GM12878 (cell line): ENCODE data around the gene LPAR3. TPM values are rescaled to one million over a fixed set of nuclear protein-coding genes. Genes with fewer than 3 reads are reported as not detected.

ENCODE experiments used
- ATAC-seq: fragments of 200-7000 bp; cut with Tn5 transposase; 3 replicates; pipeline ENCODE4 v1.9.1; 2020; ENCODE audit warnings: mild to moderate bottlenecking, moderate library complexity
- BruUV-seq: library from RNA; stranded (reverse); fragments of 400-500 nt; replicated peaks from 2 replicates; lab custom pipeline; 2021; lab: Mats Ljungman, UMichigan
- CTCF ChIA-PET: fragments of 300-600 bp; sonication (Branson Sonifier 250); formaldehyde crosslinking; extraction: SDS; loops from one replicate; lab custom pipeline; 2021; ENCODE audit warnings: inconsistent platforms; lab: Yijun Ruan, JAX
- POLR2A ChIA-PET: fragments of 350-600 bp; formaldehyde crosslinking; extraction: SDS; loops from one replicate; lab custom pipeline; 2021; ENCODE audit warnings: inconsistent platforms; lab: Charles Lee
- RAD21 ChIA-PET: fragments of 300-600 bp; sonication (Branson Sonifier 250); formaldehyde crosslinking; loops from one replicate; lab custom pipeline; 2023; ENCODE audit warnings: antibody characterized with exemption; ENCODE audit not compliant: unreplicated experiment; lab: Charles Lee
- SMC1A ChIA-PET: fragments of 300-600 bp; sonication (Branson Sonifier 250); formaldehyde crosslinking; loops from one replicate; lab custom pipeline; 2023; ENCODE audit not compliant: unreplicated experiment, uncharacterized antibody; lab: Charles Lee
- DNase-seq: peaks from one replicate; pipeline ENCODE4 v3.0.0-alpha.2; 2011; ENCODE audit warnings: low read depth, low spot score
- FAIRE-seq: peaks from 3 replicates; lab custom pipeline; 2011; peaks lifted over from hg19 to GRCh38; lab: Jason Lieb, UNC
- H2AFZ ChIP-seq: 2 replicates; pipeline ENCODE4 v1.6.0; 2011; ENCODE audit warnings: low read depth, low read length, control low read depth; ENCODE audit not compliant: control insufficient read depth
- H3K27ac ChIP-seq: 2 replicates; pipeline ENCODE4 v1.5.1; 2011; ENCODE audit warnings: control low read depth; ENCODE audit not compliant: control insufficient read depth, insufficient read depth
- H3K27me3 ChIP-seq, 2 experiments: replicated peaks in 1 of 2; 2 replicates each; pipeline versions ENCODE4 v1.6.0 to v1.6.1; 2011; ENCODE audit warnings: low read length in 1 of 2; ENCODE audit not compliant: control insufficient read depth in 2 of 2, insufficient read depth in 2 of 2
- H3K36me3 ChIP-seq, 2 experiments: 2 replicates each; pipeline ENCODE4 v1.5.1; 2011; ENCODE audit warnings: low read length in 1 of 2; ENCODE audit not compliant: control insufficient read depth in 2 of 2, insufficient read depth in 2 of 2
- H3K4me1 ChIP-seq: 2 replicates; pipeline ENCODE4 v1.6.1; 2011; ENCODE audit warnings: mild to moderate bottlenecking, low read length, moderate library complexity, mixed read lengths; ENCODE audit not compliant: control insufficient read depth, insufficient read depth
- H3K4me2 ChIP-seq: 2 replicates; pipeline ENCODE4 v1.6.0; 2011; ENCODE audit warnings: control low read depth; ENCODE audit not compliant: control insufficient read depth, insufficient read depth
- H3K4me3 ChIP-seq: fragments of 200-600 bp; sonication (generic); 2 replicates; pipeline ENCODE4 v1.5.1; 2016
- H3K79me2 ChIP-seq: 2 replicates; pipeline ENCODE4 v1.6.0; 2011; ENCODE audit warnings: low read length; ENCODE audit not compliant: control insufficient read depth, insufficient read depth
- H3K9ac ChIP-seq: 2 replicates; pipeline ENCODE4 v1.8.0; 2011; ENCODE audit warnings: low read length, control low read depth, mixed read lengths; ENCODE audit not compliant: control insufficient read depth, insufficient read depth
- H3K9me3 ChIP-seq: replicated peaks from 3 replicates; pipeline ENCODE4 v1.5.1; 2011; ENCODE audit warnings: mild to moderate bottlenecking, low read length; ENCODE audit not compliant: control insufficient read depth, insufficient read depth
- H4K20me1 ChIP-seq: 2 replicates; pipeline ENCODE4 v1.6.0; 2011; ENCODE audit not compliant: control insufficient read depth, insufficient read depth
- EP300 ChIP-seq, 2 experiments: fragments of 150-350 bp in 1 of 2; IDR thresholded peaks; 2 replicates each; pipeline ENCODE4 v1.6.1; 2011 to 2012; ENCODE audit warnings: low read depth in 2 of 2, low read length in 2 of 2, borderline replicate concordance in 1 of 2, improper control_type of control experiment in 1 of 2, inconsistent platforms in 1 of 2; ENCODE audit not compliant: control insufficient read depth in 1 of 2
- POLR2AphosphoS5 ChIP-seq: IDR thresholded peaks from 2 replicates; pipeline ENCODE4 v1.6.1; 2011; ENCODE audit warnings: mild to moderate bottlenecking, low read length, inconsistent platforms
- WGBS: methylation state at CpG from one replicate; pipeline ENCODE4 v1.1.6; 2016; ENCODE audit warnings: low lambda C conversion rate; ENCODE audit not compliant: insufficient replicate concordance, insufficient coverage; ENCODE audit errors: missing lambda C conversion rate; 5-methylcytosine and 5-hydroxymethylcytosine counted together
- in situ Hi-C: fragments of 300-500 bp; cut with MboI; formaldehyde crosslinking; loops from 9 replicates; pipeline ENCODE4 v1.14.3; 2018; ENCODE audit warnings: mixed read lengths
- intact Hi-C: fragments of 100-400 bp; cut with micrococcal nuclease; formaldehyde crosslinking; loops from one replicate; pipeline ENCODE4 v1.14.2; 2022; ENCODE audit not compliant: unreplicated experiment
- polyA plus RNA-seq, 11 experiments: library from polyadenylated mRNA; depleted of rRNA in 4 of 11; unstranded in 6 of 11; stranded (reverse) in 5 of 11; fragments of >200 nt; fragmentation: Nextera tagmentation in 4 of 11; fragmentation: Illumina TruSeq in 1 of 11; extraction: Ambion mirVana in 4 of 11; extraction: Trizol in 1 of 11; gene quantifications; 1 replicate in 1 of 11; 2 replicates in 10 of 11; pipeline versions ENCODE4 v1.2.1 to v1.2.3, GENCODE V29; 2011 to 2016; ENCODE audit warnings: inconsistent platforms in 2 of 11, missing spikeins in 2 of 11, low read depth in 1 of 11
- total RNA-seq, 4 experiments: library from RNA; depleted of rRNA in 3 of 4; stranded (reverse); fragments of >200 nt in 3 of 4; fragmentation: Illumina TruSeq in 1 of 4; extraction: Trizol in 1 of 4; gene quantifications; 2 replicates each; pipeline versions ENCODE4 v1.2.1 to v1.2.3, GENCODE V29; 2013 to 2021
- TF ChIP-seq, protein P1 (sequence below): fragments of 450-650 bp; IDR thresholded peaks from 2 replicates; pipeline ENCODE4 v1.6.1; 2017; ENCODE audit warnings: mild to moderate bottlenecking

LPAR3 gene
- total and polyA plus RNA-seq, 10 of the 15 experiments (the other 5 are each of a cell fraction or from before 2014, with no cell fraction given): 0.03 to 0.31 (median 0.09) TPM; not detected in 3

DNA sequence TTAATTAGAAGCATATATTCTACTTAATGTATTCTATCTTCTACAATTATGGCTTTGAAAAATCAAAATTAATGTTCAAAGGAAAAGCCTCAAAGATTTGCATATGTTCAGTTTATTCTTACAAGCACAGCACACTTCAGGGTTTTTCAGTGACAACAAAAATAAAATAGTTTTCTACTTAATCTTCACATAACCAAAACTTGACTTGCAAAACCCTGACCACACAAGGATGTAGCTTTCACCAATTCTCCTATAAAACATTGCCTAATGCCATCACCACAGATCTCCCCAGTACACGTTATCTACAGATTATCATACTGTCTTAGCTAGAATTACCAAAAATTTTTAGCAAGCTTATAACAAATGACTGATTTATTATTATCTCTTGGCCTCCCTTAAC lies 23.3 kb downstream of the LPAR3 start:
- ChIA-PET POLR2A (no interaction called here), CTCF (interaction anchor here (0.9 kb wide), 1 partner anchor 87 kb away, joined by 3 read pairs; no protein-coding TSS in a partner anchor), RAD21 (interaction anchor here (1.0 kb wide), 1 partner anchor 8 kb away, joined by 4 read pairs; no protein-coding TSS in a partner anchor), SMC1A (interaction anchor here (0.5 to 1.7 kb wide), 4 partner anchors 9 to 325 kb away, joined by 3 to 4 read pairs (median 3); no protein-coding TSS in a partner anchor)
- no peak overlapping the region for H3K9ac ChIP-seq
- TF ChIP-seq EP300 (IDR thresholded peaks at IDR 0.05; ENCODE audit: borderline replicate concordance in 1 of 2, control insufficient read depth in 1 of 2, low read depth in 2 of 2, low read length in 2 of 2) (no peak), POLR2AphosphoS5 (no peak)
- TF ChIP-seq, protein P1, sequence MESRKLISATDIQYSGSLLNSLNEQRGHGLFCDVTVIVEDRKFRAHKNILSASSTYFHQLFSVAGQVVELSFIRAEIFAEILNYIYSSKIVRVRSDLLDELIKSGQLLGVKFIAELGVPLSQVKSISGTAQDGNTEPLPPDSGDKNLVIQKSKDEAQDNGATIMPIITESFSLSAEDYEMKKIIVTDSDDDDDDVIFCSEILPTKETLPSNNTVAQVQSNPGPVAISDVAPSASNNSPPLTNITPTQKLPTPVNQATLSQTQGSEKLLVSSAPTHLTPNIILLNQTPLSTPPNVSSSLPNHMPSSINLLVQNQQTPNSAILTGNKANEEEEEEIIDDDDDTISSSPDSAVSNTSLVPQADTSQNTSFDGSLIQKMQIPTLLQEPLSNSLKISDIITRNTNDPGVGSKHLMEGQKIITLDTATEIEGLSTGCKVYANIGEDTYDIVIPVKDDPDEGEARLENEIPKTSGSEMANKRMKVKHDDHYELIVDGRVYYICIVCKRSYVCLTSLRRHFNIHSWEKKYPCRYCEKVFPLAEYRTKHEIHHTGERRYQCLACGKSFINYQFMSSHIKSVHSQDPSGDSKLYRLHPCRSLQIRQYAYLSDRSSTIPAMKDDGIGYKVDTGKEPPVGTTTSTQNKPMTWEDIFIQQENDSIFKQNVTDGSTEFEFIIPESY: no peak
- WGBS: 0% methylated on average over 1 of the region's 1 CpG
- no peaks in the 10 kb centered on the region for H4K20me1 ChIP-seq
- ATAC-seq (no peak), DNase-seq (no peak), FAIRE-seq (no peak)
- no peak overlapping the region for H3K4me3 ChIP-seq
- no peaks in the 10 kb centered on the region; the same call in 1 of the 3 replicates for H3K9me3 ChIP-seq
- no peaks in the 10 kb centered on the region for H3K36me3 ChIP-seq
- no peak overlapping the region for H3K4me2 ChIP-seq
- intact Hi-C loops (no loop called here), in situ Hi-C loops (no loop called here)
- no peak overlapping the region for H2AFZ ChIP-seq
- no peaks in the 10 kb centered on the region for H3K79me2 ChIP-seq
- BruUV-seq: no TSS peak
- H3K27me3 ChIP-seq: no peaks in the 10 kb centered on the region
- H3K27ac ChIP-seq: no peak overlapping the region
- H3K4me1 ChIP-seq: no peaks in the 10 kb centered on the region
